GM19238 (cell line): ENCODE results near the gene AKR7A2.

Experiments
- DNase-seq: peaks from one replicate; pipeline ENCODE4 v3.0.0; 2011; ENCODE audit warnings: low spot score; ENCODE audit not compliant: insufficient read length

Gene AKR7A2

DNA sequence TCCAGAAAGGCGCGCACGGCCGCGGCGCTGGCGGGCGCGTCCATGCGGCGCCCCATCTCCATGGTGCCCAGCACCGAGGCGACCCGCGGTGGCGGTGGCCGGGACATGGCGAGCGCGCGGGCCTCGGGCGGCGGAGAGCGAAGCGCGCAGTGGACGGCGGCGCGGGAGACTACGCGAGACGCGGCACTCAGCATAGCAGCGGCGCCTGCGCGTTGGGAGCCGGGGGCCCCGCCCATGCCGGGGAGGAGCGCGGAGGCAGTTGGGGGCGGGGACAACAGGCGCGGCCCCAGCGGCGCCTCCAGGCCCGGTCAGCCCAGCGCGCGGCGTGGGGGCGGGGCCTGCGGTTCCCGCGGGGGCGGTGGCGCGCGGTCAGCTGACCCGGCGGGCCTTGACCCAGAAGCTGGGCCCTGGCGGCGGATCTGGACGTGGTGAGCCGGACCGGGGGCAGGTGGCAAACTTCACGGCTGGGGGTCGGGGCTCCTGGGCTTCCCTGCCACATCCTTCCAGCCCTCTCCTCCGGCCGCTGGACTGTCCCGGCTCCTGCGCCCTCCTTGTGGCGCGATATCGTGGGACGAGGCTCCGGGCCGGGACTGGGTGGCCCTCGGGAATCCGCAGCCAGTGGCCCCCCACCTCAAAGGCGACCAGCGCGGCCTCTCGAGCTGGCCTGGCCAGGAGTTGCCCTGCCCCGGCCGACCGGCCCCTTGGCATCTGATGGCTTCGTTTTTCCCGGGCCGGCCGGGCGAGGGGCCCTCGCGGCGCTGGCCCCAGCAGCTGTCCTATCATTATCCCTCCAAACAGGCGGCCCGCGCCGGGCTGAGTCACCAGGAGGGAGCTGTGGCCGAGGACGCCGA lies at the start of gene AKR7A2, which contains the start of gene SLC66A1:
AKR7A2 (minus strand) TSS at position 214 of the 851 bp plus-strand sequence; CDS start at position 194, 20 bp downstream.
SLC66A1 (plus strand) TSS at position 396 of the 851 bp plus-strand sequence. CDS start 5,352 bp downstream, outside the sequence.
- peak; percentile 95 for DNase-seq

DNA sequence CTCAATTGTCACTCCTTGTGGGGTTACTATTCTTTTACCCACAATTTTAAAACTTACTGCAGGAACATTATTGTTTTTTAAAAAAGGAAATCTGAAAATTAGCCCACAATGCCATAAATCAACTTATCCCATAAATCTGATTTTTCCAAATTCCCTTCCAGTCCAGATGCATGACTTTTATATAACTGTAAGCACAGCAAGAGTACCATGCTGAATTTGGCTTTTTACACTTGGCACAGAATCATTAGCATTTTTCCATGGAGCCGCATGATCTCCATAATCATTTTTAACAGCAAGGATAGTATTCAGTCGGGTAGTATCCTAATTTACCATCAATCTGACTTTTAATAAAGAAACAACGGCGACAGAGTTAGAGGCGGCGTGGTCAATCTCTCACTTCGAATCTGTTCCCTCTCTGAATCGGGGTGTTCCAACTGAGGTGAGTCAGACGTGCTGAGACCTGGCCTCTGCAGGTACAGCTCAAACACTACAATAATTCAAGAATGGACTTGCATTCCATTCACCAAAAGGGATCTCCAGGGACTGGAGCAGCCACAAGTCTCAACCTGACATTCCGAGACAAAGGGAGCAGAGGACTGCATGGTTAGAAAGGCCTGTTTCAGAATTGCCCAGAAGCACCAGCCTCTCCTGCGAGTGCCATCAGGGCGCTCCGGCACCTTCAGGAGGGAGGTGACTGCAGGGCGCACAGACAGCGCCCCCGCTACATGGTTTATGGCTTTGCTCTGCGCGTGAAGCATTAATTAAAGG lies 49.1 kb upstream of the AKR7A2 start:
- no peak for DNase-seq

DNA sequence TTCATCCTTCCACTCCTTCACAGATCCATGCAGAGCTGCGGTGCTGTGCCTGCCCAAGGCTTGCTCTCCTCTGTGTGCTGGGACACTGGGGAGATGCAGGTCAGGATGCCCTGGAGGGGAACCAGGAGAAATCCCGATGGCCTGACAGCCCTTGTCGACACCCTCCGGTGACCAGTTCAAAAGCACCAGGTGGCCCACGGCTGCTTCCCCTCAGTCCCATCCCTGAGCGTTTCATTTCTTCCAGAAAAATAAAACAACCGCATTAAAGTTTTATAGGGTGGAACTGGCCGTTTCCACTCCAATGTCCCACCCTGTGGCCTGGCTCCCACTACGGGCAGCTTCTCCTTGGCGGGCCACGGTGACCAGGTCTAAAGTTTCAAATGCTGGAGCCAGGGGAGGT lies 48.5 kb upstream of the AKR7A2 start:
- no peak for DNase-seq

DNA sequence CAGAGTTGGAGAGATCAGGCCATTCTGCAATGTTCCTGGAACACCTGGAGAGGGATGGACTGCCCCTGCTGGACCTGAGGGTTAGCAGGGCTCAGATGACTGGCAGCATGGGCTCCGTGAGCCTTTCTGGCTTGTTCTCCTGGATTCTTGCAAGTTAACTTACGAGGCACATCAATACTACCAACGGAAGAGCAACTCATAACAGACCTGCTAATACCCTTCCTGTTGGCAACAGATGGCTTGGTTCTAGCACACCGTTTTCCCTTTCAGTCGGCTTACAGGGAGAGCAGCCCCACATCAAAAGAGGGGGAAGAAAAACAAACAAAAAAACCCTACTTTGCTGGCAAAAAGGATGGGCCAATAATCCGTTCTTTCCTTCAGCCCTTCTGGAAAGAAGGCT lies 48.1 kb upstream of the AKR7A2 start:
- DNase-seq = peak; percentile 21

DNA sequence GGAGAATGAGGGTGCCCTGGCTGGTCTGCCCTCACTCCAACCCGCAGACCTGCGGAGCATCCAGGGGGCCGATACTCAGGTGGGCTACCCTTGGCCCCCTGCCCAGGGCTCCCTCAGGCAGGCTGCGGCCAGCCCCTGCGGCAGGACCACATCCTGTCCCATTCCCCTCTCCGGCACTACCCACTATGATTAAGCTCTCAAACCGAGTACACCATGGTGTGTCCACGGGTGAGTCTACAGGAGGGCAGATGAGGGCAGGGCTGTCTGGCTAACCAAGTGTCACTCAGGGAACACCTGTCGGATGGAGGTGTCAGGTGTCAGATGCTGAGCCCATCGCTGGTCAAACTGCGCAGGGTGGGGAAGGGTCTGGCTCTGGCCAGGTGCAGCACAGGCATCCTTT lies 47.4 kb upstream of the AKR7A2 start:
- no peak for DNase-seq

DNA sequence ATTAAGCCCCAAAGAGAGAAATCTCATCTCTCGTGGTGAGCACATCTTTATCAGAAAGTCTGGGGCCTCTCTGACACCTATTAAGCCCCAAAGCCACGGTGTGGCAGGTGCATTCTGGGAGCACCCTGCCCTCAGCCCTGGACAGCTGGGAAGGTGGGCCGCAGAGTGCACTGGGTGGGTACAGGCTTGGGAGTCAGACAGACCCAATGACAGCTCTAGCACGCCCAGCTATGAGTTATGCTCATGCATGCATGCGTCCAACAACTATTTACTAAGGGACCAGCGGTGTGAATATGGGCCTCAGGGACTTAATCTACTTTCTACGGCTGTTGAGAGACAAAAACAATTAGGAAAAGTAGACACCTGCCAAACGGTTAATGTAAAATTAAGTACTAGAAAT lies 46.8 kb upstream of the AKR7A2 start:
- DNase-seq = no peak

DNA sequence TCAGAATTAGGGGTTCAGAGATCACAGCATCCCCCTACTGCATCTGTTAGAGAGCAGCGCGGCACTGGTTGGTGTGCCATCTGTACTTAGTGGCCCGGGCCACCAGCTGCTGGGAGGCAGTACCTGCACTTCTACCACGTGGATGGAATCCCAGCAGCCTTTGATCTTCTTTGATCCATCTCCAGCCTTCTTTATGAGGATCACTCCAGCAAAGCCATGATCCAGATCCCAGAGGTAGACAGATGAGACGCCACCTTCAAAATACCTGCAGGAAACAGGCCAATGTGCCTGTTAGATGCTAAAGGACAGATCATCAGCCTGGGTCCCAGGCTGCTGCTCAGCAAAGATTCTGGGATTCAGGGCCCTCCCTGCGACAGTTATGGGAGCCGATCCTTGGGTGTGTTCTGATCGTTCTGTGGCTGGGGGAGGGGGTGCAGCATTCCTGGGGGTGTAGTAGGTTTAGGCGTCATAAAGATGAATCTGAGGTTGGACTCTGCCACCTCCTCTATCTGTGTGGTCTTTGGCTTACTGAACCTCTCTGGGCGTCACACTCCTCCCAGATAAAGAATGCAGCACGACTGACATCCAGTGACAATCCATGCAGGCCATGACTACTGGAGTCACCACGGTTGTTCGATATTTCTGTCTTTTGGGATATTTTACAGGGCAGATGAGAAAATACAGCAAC lies 45.5 kb upstream of the AKR7A2 start:
- DNase-seq = no peak

DNA sequence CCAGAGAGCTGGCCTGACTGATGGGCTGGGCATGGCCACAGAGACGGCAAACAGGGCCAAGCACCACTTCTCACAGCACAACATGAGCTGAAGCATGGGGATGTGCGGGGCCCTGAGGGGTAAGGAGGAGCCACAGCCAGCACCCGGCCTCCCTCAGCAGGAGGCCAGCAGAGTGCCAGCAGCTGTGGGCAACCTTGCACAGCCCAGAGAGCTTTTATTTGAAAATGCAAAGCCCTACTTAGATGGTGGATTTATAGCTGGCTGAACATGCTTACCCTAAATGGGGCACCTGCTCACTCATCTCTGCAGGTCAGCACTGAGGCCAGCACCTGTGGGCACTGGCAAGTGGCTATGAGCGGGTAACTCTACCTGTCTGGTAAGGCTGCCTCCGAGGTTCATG lies 44.3 kb upstream of the AKR7A2 start:
- no peak for DNase-seq

DNA sequence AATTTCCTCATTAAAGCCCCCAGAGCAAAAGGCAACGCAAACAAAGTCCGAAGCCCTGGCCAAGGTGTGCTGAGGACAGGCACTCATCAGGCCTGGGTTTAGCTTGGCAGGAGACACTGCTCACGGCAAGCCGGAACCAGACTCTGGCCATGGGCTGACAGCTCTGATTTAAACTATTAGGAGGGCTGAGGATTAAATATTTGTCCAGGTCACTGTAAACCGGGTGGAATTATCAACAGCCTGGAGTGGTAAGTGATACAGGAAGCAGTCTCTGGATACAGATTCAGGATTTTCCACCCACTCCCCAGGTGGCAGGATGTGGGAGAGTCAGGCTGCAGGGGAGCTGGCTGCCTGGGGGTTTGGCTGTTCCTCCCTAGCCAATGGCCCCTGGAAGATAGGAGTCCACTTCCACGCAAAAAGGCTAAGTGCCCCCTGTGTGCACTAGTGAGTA lies 42.6 kb upstream of the AKR7A2 start:
- no peak for DNase-seq

DNA sequence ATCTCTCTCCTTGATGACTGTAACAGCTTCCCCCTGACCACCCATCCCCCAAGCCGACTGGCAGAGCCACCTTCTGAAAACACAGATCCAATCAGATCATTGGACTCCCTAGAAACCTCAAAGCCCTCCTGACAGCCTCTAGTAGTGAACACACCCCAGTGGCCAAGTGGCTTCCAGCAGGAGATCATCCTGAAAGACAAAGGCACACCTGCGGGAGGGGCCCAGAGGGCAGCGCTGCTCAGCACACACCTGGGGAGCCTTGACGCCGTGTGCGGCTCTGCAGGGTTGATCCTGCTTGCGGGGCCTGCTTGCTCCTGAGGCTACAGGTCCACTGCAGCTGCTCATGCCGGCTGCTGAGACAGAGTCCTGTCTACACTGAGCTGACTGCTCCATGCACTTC lies 41.7 kb upstream of the AKR7A2 start:
- no peak for DNase-seq

DNA sequence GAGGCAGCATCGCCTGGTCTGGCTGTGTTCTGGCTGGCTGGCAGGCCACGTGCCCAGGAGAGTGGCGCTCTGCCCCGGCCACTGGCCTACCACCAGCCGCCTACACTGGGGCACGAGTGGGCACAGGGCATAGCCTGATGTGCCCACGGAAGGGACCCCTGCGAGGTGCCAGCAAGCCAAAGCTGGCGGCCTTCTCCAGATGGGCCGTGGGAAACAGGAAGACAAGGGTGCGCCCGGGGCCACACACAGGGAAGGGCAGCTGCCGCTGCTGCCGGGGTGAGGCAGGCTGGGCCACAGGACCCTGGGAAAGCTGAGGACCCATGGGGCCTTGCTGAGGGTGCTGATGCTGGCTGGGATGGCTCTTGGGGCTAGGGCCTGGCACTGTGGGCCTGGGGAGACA lies 40.9 kb upstream of the AKR7A2 start:
- no peak for DNase-seq

DNA sequence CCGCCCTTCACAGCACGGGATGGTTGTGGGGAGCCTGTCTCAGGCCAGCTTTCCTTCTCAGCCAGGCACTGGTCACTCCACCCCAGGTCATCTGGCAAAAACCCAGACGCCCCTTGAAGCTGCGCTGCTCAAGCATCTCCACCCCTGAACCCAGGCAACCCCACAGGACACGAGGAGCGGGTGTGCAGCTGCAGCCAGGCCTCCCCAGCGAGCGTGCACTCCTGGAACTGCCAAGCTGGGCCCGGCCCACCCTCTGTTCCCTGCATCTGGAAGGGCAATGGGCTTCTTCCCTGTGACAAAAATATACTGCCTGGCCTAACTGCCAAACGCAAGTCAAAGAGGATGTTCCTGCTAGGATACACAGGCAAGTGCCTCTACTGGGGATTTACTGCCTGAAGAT lies 39.9 kb upstream of the AKR7A2 start:
- DNase-seq = no peak

DNA sequence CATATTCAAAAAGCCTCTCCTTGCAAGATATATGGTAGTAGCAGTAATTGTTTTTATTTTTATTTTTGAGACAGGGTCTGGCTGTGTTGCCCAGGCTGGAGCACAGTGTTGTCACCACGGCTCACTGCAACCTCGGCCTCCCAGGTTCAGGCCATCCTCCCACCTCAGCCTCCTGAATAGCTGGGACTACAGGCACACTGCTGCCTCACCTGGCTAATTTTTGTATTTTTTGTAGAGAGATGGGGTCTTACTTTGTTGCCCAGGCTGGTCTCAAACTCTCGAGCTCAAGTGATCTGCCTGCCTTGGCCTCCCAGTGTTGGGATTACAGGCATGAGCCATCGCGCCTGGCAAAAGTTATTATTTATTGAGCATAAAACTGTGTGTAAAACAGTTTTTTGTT lies 38.6 kb upstream of the AKR7A2 start:
- DNase-seq = no peak

DNA sequence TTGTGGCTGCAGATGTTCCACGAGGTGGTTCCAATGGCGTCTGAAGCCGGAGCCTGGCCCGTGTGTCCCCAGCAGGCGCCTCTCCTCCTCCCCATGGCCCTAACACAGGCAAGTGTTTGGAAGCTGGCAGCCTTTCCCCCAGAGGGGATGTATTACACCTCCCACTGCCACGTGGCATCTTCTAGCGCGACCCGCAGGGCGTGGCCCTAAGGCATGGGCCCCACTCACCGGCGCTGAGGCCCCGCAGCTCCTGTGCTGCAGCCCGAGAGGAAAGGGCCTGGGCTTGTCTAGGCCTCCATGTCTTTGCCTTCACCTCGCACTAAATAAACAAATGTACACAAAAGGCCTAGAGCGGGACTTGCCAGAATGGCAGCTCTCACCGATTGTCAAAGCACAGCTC lies 38.1 kb upstream of the AKR7A2 start:
- no peak for DNase-seq

DNA sequence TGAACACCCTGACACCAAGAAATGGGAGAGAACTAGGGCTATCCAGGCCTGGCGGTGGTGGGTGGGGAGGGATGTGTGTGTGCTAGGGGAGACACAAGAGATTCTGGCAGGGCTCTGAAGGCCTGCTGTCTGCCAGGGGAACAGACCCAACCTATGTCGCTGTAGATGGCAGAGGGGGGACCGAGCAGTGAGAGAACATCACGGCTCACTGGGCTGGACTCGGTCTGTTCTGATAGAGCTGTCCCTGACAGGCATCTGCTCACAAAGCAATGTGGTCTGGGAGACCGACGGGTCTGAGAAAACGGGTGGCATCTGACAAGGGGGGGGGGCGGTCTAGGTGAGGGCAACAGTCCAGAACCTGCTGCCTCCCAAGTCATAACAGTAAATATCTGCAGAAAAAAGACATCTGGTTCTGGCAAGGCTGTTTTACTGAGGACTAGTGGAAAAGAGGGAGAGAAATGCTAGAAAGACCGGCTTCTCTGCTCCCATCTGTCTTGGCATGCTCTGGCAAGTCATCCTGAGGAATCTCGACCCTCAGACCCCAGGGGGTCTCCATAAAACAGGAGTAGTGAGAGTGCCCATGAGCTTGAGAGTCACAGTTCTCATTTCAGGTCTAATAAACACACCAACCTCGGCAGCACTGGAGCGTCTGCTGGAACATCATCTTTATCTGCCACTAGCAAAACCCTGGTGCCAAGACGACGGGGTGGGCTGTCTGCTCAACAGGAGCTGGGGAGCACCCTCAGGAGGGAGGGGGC lies 36.7 kb upstream of the AKR7A2 start:
- no peak for DNase-seq

DNA sequence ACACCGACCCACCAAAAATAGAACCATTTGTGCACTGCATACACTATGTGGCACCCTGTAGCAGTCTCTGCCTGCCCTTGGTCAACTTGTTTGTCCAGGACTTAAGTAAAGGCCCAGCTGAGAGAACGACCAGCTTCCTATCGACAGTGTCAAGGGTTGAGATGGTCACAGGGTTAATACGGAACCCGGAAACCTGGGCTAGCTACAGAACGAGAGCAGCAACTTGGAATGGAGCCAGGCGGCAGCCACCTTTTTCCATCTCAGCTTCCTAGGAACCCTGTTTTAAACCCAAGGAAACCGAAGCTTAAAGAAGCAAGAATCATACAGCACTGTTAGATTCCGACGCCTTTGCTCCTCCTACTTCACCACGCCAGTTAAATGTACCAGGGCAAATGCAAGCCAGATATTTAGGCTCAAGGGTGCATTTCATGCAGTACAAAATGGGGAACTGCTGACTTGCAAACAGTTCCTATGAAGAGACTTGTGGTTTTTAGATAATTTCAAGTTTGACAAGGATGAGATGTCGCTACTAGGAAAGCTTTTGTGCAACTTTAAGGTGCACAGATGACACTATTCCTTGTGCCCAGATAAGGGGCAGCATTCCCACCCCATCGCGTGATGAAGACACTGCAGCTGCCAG lies 35.7 kb upstream of the AKR7A2 start:
- no peak for DNase-seq

DNA sequence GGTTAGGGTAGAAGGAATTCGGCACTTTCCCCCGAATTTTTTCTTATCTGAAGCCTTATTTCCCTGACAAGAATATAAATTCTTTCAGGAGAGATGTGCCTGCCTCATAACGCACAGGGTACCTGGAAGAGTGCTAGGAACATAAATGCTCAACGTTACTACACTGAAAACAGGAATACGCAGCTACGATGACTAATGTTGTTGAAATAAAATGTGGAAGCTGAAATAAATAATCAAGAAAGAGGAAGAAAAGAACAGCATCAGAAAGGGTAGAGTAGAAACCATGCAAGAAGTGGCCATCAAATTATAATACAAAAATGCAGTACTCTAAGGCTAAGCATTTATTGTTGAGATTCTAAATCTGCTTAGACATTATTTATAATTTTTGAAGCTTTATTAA lies 34.1 kb upstream of the AKR7A2 start:
- no peak for DNase-seq

DNA sequence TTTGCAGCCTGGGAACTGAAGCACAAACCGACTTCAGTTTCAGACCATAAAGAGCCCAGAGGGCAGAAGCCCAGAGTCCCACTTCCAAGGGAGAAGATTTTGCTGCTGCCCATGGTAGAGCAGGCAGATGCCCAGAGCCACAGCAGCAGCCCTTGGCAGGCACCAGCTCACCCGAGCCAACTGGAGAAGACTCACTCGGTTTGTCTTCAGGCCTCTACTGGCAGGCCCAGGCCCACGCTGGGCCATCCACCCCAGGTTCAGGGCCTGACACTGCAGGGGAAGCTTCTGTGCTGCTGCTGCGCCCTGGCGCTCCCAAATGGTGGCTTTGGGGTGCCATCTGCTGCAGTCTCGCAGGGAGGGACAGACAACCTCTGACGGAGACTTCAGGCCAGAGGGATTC lies 33.4 kb upstream of the AKR7A2 start:
- DNase-seq = no peak

DNA sequence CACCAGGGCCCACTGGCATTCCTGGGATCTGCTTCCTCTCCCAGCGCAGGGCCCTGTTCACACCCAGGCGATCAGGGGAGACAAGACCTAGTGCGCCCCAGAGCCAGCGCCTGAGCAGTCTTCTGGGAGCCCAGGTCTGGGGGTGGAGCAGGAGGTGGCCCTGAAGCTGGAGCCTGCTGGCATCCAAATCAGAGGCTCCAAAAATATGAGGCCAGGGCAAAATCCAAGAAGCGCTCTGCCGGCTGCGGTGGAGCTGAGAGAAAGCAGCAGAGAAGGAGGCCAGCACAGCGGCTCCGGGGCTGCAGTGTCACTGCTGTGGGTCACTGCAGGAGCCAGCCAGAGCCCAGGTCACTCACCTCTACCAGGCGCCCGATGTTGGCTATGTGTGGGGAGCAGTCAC lies 32.9 kb upstream of the AKR7A2 start:
- no peak for DNase-seq

DNA sequence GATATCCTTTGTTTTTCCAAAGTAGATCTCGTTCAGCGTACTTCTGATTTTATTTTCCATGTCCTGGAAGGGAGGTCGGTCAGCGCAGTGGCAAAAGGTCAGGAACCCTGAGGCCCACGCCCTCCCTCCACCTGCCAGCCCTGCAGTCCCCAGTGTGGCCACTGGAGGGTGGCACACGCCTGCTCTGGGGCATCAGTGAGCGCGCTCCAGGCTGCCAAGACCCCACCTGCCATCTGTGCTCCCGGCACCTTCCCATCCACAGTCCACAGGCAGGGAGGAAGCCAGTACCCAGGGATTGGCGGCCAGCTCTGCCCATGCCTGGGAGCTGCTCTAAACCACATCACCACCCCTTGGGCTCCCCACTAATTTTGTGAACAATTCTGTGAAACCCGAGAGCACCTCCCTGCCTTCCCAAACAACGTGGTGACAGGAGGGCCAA lies 32.4 kb upstream of the AKR7A2 start:
- DNase-seq = peak; percentile 45
